Left renal cortex interstitium (tissue), 4 donors: ENCODE measurements around the gene RPS6KA1. TPM values are rescaled to one million over a fixed set of nuclear protein-coding genes. Genes with fewer than 3 reads are reported as not detected.

Experiments
- DNase-seq, 4 donors: peaks; one replicate each; pipeline ENCODE4 v3.0.0-alpha.2; 2013; ENCODE audit warnings: low read depth in 4 of 4, low spot score in 2 of 4, missing footprints in 1 of 4
- polyA plus RNA-seq, 4 donors: library from polyadenylated mRNA; unstranded; fragments of 120-200 nt; gene quantifications; one replicate each; pipeline ENCODE4 v1.2.1, GENCODE V29; 2013; ENCODE audit not compliant: insufficient read length in 4 of 4

Gene RPS6KA1
- polyA plus RNA-seq, 4 donors = 20.3 to 30.2 (median 21.8) TPM

- no peak for DNase-seq
These were observed 1.5 kb downstream of the RPS6KA1 start for GRCh38 chr1:26530895-26531598.

DNA sequence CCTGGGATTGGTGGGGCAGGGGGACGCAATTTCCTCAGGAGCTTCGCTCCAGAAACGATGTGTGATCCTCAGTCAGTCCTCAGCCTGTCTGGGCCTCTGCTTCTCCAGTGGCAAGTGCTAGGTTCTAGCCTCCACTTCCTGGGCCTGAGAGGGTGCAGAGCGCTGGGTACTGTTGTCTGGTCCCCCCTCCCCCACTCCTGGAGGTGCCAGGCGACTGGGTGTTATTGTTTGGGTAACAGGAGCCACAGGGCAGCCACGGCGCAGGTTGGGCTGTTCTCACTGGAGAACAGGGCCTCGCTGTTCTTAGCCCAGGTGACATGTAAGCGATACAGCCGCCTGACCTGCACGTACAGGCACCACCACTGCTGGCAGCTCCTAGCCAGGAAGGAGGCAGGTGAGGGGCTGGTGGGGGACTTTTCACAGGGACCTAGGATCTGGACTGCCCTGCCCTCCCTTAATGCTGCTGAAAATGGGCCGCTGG, 2.1 kb downstream of the RPS6KA1 start:
- no peak for DNase-seq

GRCh38 chr1:26533951-26534509, 4.5 kb downstream of the RPS6KA1 start:
- no peak for DNase-seq

- DNase-seq = no peak
These were observed 5.6 kb downstream of the RPS6KA1 start for GRCh38 chr1:26535201-26535600.

DNA sequence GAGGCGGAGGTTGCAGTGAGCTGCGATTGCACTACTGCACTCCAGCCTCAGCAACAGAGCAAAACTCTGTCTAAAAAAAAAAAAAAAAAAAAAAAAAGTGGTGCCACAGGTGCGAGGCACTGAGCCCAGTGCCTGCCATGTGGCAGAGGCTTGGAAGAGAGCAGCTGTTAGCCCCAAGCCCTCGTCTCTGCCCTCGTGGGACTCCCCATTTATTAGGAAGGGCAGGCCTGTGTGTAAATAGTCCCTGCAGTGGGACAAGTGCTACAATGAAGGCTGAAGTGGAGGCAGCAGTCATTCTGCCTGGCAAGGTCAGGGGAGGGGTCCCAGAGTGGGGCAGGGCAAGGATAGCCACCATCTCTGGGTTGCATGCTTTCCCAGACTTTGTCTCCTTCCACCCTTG, 6.5 kb downstream of the RPS6KA1 start:
- no peak for DNase-seq

GRCh38 chr1:26536521-26536920, 7.0 kb downstream of the RPS6KA1 start:
- DNase-seq = no peak

- DNase-seq = no peak
These were observed 8.4 kb downstream of the RPS6KA1 start for GRCh38 chr1:26537951-26538352.

DNA sequence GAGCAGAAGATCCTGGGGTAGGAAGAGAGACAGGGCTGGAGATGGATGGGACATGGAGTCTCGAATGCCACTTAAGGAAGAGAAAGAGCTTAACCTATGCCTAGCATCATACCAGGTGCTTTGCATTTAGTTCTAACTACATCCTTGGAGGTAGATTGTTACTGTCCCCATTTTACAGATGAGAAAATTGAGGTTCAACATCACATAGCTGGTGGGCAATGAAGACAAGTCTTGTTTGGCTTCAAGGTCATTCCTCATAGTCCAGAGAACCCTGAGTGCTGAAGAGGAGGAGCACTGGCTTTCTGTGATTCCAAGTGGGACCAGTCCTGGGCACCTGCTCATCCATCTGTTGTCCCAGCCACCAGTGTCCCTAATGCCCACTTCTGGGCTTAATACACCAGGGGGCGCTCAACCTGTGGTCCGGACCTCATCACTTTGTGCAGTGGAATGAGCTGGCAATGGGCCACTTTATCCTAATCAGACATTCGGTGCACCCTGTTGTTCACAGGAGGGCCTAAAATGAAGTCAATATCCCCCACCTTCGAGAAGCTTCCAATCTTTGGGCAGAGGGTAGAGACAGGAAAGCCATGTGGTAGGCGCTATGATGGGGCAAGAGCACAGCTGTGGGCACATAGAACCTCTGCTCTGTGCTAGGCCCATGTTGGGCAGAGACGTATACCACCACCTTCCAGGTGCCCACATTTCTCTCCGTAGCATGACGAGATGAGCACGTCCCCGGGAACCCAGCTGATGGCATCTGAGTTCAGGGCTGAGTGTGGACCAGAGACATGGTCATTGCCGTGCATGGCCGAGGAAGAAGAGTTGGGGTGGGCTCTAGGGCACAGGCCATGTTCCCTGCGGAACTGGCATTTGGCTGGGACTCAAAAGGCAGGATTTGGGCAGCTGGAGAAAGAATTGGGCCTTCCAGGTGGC, 9.2 kb downstream of the RPS6KA1 start:
- no peak for DNase-seq

- DNase-seq = no peak
These were observed 10.2 kb downstream of the RPS6KA1 start for GRCh38 chr1:26539722-26540121.

- DNase-seq = no peak
These were observed 10.8 kb downstream of the RPS6KA1 start for GRCh38 chr1:26540351-26540750.

DNA sequence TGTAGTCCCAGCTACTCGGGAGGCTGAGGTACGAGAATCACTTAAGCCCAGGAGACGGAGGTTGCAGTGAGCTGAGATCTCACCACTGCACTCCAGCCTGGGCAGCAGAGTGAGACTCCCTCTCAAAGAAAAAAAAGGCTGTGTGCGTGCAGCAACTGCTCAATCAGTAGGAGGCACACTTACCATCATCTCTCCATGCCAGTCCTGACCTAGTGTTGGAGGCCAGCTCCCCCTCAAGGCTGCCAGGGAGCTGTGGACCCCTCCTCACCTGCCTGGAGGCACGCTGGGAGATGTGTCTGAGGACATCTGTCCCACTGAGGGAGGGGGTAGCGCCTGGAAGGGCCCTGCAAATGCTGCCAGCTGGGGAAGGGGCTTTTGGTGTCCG, 11.9 kb downstream of the RPS6KA1 start:
- DNase-seq = no peak

DNA sequence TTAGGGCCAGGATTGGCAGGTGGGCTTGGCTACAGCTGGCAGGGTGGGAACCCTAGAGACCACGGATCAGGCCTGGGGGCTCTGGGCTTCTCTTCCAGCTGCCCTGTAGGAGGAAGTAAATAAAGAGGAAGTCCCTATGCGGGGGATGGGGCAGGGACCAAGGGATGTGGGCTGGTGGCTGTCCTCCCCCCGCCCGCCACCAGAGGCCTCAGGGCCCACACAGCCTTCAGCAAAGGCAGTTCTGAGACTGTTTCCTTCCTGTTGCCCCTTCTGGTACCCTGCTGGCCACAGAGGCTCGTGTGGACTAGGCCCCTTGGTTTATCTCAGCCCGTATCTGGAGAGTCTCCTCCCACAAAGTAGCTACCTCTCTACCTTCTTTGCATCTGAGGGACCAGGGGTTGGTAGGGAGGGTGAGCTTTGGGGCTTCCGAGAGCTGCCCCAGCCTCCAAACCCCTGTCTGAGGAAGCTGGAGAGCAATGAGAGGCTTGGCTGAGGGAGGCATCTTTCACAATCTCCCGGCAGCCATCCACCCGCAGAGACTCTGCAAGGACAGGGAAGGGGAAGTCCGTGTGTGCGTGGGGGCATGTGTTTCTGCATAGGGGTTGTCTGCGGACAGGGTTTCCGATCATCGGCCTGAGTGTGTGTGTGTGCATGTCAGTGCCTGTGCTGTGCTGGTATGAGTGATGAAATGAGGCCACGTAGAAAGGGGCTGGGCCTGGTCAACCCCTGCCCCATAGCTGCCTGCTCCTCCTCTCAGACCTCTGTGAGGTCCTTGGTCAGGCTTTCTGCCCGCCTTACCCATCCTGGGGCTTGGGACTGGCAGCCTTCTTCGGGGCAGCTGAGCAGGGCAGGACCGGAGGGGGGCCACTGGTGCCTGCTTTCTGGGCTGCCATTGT, 12.5 kb downstream of the RPS6KA1 start:
- DNase-seq = no peak

DNA sequence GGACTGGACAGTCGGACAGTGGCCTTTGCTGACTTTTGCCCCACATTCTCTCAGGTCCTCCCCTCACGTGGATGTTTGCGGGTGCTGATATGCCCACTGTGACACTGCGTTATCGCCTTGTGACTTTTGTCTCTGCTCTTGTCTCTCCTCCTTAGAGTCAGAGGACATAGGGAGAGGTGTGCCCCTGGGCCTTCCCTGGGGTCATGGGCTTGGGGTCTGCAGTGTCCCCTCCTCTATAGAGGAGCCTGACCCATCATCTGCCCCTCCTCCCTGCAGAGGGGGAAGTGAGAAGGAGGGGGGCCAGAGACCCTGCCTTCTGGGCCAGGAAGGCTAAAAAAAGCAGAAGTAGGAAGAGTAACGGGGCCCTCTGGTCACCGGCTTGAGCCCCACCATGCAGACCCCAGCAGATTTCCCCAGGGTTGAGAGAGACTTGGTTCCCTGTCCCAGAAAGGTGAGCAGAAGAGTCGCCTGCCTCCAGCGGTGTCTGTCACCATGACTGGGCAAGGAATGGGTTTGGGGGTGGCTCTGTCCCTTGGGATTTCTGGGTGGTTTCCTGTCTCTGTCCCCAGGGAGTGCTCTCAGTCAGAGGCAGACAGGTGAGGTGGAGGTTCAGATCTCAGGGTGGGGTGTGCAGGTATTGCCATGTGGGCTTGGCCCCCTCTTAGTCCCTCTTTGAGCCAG, 13.3 kb downstream of the RPS6KA1 start:
- DNase-seq = no peak

- DNase-seq = no peak
These were observed 13.9 kb downstream of the RPS6KA1 start for GRCh38 chr1:26543462-26543861.

DNA sequence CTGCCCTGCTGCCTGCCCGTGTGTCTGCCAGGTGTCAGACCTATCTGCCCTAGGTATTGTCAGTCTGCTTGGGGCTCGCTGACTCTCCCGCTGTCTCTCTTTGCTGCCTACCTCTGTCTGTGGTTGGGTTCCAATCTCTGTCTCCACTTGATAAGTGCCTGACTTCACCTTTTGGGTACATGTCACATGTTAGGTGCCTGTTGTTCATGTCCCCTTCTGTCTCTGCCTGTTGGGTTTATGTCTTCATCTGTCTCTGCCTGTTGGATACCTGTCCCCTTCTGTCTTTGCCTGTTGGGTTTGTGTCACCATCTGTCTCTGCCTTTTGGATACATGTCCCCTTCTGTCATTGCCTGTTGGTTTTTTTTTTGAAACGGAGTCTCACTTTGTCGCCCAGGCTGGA, 14.6 kb downstream of the RPS6KA1 start:
- DNase-seq = no peak

- DNase-seq = no peak
These were observed 16.4 kb downstream of the RPS6KA1 start for GRCh38 chr1:26545969-26546323.

DNA sequence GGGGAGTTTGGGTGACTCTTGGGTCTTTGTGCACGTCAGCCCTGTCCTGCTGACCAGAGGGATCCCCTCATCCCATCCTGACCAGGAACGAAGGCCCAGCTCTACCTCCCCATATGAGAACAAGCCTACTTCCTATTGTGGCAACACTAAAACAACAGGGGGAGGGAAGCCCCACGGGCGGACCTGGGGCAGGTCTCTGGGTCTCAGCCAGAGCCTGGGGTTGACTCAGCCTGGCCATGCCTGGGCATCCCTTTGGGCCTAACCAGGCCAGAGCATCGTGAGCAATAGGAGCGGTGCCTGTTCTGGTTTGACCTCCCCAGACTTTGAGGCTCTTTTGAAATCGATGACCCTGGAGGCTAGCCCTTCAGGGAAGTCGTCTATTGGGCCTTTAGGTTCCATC, 16.8 kb downstream of the RPS6KA1 start:
- DNase-seq = no peak

GRCh38 chr1:26546819-26547218, 17.3 kb downstream of the RPS6KA1 start:
- DNase-seq = no peak

DNA sequence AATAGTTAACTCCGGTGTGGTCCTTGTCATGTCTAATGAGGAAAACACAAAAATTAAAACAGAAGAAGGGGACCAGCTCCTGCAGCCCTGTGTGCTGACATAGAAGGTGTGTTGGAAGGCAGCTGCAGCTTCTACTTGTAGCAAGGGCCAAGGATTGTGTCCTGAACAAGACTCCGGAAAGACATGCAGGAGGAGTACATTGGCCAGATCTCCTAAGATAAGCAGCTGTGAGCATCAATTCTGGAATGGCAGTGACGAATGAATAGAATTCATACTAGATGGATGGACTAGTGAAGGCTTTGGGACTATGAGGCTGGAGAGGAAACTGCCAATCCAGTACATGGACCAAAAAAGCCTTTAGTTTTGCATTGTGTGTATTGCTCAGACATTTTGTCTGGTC, 19.3 kb downstream of the RPS6KA1 start:
- DNase-seq = no peak

GRCh38 chr1:26550946-26551345, 21.4 kb downstream of the RPS6KA1 start:
- no peak for DNase-seq
